GM19239 (cell line): ENCODE data around the gene DOCK6.

ENCODE experiments used
- DNase-seq: peaks from one replicate; pipeline ENCODE4 v3.0.0; 2011; ENCODE audit warnings: low spot score; ENCODE audit not compliant: insufficient read length
- FAIRE-seq: peaks from 2 replicates; lab custom pipeline; 2011; peaks lifted over from hg19 to GRCh38; lab: Jason Lieb, UNC

The DOCK6 gene

DNA sequence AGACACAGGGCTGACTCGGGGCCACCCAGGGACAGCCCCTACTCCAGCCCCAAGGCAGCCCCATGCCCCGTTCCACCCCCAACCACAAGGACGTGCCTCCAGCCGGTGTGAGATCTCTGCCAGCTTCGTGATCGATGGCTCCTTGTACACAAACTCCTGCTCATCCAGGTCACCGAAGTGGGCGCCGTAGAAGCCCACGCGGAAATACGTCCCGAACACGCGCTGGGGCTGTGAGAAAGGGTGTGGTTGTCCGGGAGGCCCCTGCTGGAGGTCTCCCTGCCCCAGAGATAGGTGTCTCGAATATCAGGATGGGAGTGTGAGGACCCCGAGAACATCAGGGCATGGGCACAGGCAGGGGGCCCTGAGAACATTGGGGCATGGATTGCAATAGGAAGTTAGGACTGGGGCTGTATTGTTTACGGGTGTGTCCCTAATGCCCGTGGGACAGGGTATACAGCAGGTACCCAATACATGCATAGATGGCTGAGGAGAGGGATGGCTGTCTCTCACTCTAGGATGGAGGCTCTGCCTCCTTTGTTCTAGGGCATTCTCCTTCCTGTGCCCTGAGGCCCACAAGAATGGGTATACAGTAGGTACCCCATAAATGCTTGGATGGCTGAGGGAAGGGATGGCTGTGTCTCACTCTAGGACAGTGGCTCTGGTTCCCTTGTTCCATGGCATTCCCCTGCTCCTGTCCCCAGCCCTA, 59.7 kb downstream of the DOCK6 start:
- FAIRE-seq = no peak

DNA sequence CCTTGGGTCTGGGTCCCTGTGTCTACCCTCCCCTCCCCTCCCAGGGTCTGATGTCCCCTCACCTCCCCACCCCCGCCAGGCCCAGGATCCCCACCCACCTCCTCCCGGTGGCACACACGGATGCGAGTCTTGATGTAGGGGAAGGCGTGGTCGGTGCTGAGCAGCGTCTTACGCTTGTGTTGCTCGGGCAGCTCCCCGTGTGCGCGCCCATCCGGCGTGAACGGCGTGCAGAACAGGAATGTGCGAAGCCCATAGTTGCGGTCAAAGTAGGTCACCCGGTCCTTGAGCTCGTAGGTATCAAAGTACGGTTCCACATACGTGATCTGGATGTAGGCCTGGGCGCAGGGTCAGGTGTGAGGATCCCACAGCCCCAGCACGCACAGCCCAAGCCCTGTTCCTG, 60.5 kb downstream of the DOCK6 start:
- FAIRE-seq (no peak), DNase-seq (no peak)

More for the DNA sequence above, 59.7 kb downstream of the DOCK6 start:
- DNase-seq = no peak

- FAIRE-seq (no peak), DNase-seq (no peak)
Measured at GRCh38 chr19:11200931-11201330, 61.4 kb downstream of the DOCK6 start.

DNA sequence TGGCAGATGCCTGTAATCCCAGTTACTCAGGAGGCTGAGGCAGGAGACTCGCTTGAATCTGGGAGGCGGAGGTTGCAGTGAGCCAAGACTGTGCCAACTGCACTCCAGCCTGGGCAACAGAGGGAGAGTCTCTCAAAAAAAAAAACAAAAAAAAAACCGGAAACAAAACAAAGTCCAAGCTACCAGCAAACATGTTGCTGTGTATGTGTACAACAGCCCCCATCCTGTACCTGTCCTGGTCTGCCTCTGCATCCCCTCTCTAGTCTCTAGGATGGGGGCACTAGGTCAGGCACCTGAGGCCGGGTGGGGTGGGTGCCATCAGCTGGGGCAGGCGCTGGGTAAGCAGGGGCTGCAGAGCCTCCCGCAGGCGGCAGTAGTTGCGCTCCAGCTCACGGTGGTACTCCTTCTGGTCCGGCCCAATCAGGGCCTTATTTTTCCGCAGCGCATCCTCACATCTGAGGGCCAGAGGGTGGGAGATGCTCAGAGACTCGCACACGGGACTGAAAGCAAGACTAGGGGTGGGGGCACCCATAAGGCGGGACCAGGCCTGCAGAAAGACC, 62.2 kb downstream of the DOCK6 start:
- FAIRE-seq (no peak), DNase-seq (no peak)

DNA sequence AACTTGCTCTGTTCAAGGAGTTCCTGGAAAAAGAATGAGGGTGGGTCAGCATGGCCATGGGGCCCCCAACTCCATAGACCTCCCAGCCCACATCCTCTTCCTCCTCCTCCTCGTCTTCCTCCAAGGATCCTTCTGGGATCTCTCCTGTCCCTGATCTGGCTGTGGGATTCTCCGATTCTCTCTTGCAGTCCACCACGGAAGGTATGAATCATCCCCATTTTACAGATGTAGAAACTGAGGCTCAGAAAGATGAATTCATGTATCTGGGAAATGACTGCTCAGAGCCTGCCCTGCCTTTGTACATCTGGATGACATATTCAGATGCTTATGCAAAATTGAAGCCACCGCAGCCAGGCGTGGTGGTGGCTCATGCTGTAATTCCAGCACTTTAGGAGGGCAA, 62.8 kb downstream of the DOCK6 start:
- FAIRE-seq = no peak
- DNase-seq = no peak

GRCh38 chr19:11198769-11199424, 63.4 kb downstream of the DOCK6 start:
- DNase-seq (no peak), FAIRE-seq (no peak)

GRCh38 chr19:11198175-11198534, 64.2 kb downstream of the DOCK6 start:
- FAIRE-seq = no peak

DNA sequence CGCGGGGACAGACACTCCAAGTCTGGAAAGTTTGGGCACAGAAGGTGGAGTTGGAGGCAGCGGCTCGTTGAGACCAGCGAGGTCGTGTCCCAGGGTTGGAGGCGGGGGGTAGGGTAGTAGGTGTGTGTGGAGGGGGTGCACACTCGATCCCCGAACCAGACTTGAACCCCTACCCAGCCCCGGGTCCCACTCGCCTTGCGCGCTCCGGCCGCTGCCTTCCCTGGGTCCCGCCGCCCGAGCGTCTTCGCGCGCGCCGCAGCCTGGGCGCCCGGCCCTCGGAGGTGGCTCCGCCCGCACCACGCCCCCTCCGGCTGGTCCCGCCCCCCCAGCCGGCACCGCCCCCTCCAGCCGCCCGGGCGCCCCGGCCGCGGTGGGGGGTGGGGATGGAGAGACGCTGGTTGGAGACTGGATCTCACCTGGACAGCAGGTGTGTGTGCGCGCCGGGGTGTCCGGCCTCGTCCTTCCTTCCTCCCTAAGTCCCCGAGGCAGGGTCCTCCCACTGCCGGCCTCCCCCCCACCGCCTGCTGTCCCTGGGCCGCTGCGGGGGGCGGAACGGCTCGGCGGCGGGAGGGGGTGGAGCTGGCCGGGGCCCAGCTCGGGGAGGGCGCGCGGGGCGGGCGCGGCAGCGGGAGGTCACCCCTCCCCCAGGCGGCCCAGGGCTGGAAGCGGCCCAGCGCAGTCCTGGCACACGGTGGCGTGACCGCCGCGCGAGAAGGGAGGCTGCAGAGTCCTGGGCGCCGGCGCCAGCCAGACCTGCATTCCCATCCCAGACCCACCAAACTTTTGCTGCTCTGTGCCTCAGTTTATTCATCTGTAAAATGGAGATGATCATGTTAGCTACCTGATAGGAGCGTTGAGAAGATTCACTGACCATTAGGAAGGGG, 64.8 kb downstream of the DOCK6 start, which contains the start of gene KANK2:
Gene KANK2, minus strand, starts transcription at position 255 of the 884 bp plus-strand sequence. CDS start 3,034 bp downstream, outside the sequence.
- FAIRE-seq = peak; percentile 86

More at GRCh38 chr19:11198175-11198534, 64.2 kb downstream of the DOCK6 start:
- DNase-seq = no peak

GRCh38 chr19:11196406-11197287, 65.7 kb downstream of the DOCK6 start:
- FAIRE-seq = no peak

More for the DNA sequence above, 64.8 kb downstream of the DOCK6 start, which contains the start of gene KANK2:
- DNase-seq = peak; percentile 97

DNA sequence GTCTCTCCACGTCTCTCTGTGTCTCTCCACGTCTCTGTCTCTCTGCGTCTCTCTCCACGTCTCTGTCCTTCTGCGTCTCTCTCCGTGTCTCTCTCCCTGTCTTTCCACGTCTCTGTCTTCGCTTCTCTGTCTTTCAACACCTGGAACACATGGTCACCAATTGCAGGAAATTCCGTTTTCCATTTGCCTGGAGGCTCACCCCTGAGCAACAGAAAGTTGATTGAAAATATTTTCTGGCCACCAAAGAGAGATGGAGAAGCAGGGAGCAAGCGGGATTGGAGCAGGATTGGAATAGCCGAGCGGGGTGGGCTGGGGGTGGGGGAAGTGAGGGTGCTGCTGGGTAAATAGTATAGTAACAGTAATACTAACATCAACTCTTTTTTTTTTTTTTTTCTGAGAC, 66.6 kb downstream of the DOCK6 start:
- no peak for FAIRE-seq
- no peak for DNase-seq

More at GRCh38 chr19:11196406-11197287, 65.7 kb downstream of the DOCK6 start:
- peak; percentile 50 for DNase-seq

- DNase-seq (peak; percentile 48), FAIRE-seq (peak; percentile 8)
Measured at GRCh38 chr19:11194656-11195558, 67.4 kb downstream of the DOCK6 start.

GRCh38 chr19:11194173-11194572, 68.2 kb downstream of the DOCK6 start:
- FAIRE-seq = no peak

DNA sequence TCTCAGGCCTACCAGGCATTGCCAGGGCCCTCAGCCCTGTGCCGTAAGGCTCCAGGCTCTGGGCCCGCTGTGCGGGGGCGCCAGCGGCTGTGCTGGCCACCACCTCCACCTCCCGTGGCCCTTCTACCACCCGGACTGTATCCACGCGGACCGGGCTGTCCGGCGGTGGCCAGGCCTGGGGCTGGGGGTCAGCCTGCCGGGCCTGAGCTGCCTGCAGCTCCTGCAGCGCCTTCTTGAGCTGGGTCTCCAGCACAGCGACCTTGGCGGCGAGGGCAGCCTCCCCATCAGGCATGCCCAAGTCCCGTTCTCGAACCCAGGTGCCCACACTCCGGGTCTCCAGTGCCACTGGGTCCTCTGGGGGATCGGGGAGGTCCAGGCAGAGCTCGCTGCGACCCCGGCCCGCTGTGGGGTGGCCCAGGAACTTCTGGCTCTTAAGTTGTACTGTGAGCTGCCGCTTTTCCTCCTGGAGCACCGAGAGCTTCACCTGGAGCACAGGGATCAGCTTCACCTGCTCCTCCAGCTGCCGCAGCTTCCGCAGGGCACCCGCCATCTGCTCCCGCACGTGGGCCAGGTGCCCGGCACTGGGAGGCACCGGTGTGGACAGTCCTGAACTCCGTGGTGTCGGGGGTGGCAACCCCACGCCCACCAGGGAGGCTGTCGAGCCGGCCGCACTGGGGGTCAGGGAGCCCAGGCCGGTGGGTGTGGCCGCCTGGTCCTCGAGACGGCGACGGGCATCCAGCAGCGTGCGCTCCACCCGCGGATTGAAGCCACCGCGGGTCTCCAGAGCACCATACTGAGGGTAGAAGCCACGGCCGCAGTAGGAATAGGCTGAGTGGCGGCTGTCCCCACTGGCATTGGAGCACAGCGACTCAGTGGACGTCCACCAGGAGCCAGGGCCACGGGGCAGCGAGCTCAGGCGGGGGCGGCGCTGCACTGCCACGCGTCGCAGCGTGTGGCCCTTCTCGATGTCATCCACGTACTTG, 69.1 kb downstream of the DOCK6 start:
- FAIRE-seq (no peak), DNase-seq (no peak)

More at GRCh38 chr19:11194173-11194572, 68.2 kb downstream of the DOCK6 start:
- DNase-seq = no peak

- FAIRE-seq = peak; percentile 62
- DNase-seq = no peak
Measured at GRCh38 chr19:11191934-11192333, 70.4 kb downstream of the DOCK6 start.

DNA sequence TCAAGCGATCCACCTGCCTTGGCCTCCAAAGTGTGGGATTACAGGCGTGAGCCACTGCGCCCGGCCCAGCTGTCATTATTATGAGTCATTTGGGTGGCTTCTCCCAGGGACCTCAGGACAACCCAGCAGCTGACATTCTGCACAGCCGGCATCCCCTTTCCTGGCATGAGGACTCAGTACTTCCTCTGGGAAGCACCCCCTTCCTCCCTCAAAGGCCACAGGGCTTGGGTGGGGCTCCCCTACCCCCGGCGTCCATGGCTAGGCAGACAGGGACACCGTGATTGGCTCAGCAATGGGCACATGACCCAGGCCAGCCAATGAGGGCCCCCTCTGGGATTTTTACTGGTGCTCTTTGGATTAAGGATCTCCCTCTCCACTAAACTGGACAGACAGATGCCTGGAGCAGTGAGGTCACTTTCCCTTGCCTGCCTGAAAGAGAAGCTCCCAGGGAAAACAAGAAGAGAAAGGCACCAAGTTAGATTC, 71.0 kb downstream of the DOCK6 start:
- DNase-seq (no peak), FAIRE-seq (no peak)

DNA sequence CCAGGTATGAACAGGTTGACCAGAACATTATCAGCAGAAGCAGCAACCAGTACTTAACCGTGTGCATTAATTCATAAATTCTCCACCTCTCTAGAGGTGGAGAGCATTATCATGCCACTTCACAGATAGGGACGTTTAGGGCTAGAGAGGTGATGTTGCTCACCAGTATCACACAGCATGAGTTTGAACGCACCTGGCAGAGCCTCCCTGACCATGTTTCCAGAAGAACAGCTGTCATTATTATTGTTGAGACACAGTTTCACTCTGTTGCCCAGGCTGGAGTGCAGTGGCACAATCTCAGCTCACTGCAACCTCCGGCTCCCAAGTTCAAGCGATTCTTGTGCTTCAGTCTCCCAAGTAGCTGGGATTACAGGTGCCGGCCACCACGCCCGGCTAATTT, 71.8 kb downstream of the DOCK6 start:
- FAIRE-seq (no peak), DNase-seq (no peak)

GRCh38 chr19:11187441-11187840, 74.9 kb downstream of the DOCK6 start:
- FAIRE-seq (no peak), DNase-seq (no peak)
